Head of caudate nucleus (tissue), 42 donors: ENCODE measurements around the gene GALNT4.

Experiments used
- DNase-seq, 42 donors: peaks; one replicate each; pipeline versions ENCODE4 v3.0.0 to v3.0.0-alpha.2; 2020 to 2021; ENCODE audit warnings: mixed read lengths in 7 of 42
- intact Hi-C: fragments of 100-400 bp; cut with DNase I; formaldehyde crosslinking; loops from one replicate; pipeline ENCODE4 v1.15.0; 2022

GALNT4 gene

GRCh38 chr12:89474615-89475014 lies 50.0 kb downstream of the GALNT4 start:
- intact Hi-C loops: no loop called here
- DNase-seq: no peak
